ENCODE data around the gene COX6B2. TPM values are rescaled to one million over a fixed set of nuclear protein-coding genes. Genes with fewer than 3 reads are reported as not detected.
A peak's percentile ranks its signal among the peaks of the same experiment; 100 is the strongest.

The COX6B2 gene
- polyA plus RNA-seq, 1 of the 3 experiments (the other 2 are of a cell fraction) = 0.74 TPM

DNA sequence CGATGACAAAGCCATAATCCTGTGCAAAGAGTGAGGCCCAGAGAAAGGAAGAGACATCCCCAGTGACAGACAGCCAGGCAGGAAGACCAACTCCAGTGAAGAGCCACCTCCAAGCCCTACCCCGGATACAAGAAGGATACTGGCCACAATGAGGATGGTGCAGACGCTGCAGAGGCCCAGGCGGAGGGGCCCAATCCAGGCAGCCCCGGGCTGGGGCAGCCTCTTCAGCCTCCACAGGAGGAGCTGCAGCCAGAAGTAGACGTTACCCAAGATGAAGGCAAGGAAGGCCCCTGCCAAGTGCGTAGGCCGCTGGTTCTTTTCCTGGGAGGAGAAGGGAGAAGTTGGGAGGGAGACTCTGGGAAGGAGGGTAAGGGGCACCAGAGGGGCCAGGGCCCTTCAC lies 37.9 kb downstream of the COX6B2 start:
- Histone ChIP-seq H3K4me2 (no peak overlapping the region), H3K9me3 (no peaks in the 10 kb centered on the region), H4K20me1 (ENCODE audit: insufficient read depth) (no peaks in the 10 kb centered on the region), H3K36me3 (replicated peaks in 1 of 2; ENCODE audit: control insufficient read depth in 1 of 2, insufficient read depth in 2 of 2, low read length in 1 of 2) (no peaks in the 10 kb centered on the region), H3F3A (replicated peaks; ENCODE audit: insufficient read depth) (no peaks in the 10 kb centered on the region), H3K27me3 (ENCODE audit: insufficient read depth) (no peaks in the 10 kb centered on the region), H3K4me3 (ENCODE audit: low read depth in 2 of 2, low read length in 1 of 2) (no peak overlapping the region), H3K9ac (no peak overlapping the region), H3K79me2 (ENCODE audit: insufficient read depth) (no peaks in the 10 kb centered on the region), H2AFZ (ENCODE audit: low read depth) (no peak overlapping the region), H3K27ac (ENCODE audit: low read depth in 2 of 2, low read length in 1 of 2) (no peak overlapping the region), H3K9me2 (no peaks in the 10 kb centered on the region), H3K4me1 (ENCODE audit: control insufficient read depth in 1 of 2, insufficient read depth in 2 of 2, low read depth in 1 of 2, low read length in 1 of 2) (no peaks in the 10 kb centered on the region)
- TF ChIP-seq SIN3A (IDR thresholded peaks at IDR 0.05; ENCODE audit: borderline replicate concordance, low read depth, low read length) = no peak
- TF ChIP-seq FOXM1 (IDR thresholded peaks at IDR 0.05; ENCODE audit: low read depth) = no peak
- TF ChIP-seq, protein P1, sequence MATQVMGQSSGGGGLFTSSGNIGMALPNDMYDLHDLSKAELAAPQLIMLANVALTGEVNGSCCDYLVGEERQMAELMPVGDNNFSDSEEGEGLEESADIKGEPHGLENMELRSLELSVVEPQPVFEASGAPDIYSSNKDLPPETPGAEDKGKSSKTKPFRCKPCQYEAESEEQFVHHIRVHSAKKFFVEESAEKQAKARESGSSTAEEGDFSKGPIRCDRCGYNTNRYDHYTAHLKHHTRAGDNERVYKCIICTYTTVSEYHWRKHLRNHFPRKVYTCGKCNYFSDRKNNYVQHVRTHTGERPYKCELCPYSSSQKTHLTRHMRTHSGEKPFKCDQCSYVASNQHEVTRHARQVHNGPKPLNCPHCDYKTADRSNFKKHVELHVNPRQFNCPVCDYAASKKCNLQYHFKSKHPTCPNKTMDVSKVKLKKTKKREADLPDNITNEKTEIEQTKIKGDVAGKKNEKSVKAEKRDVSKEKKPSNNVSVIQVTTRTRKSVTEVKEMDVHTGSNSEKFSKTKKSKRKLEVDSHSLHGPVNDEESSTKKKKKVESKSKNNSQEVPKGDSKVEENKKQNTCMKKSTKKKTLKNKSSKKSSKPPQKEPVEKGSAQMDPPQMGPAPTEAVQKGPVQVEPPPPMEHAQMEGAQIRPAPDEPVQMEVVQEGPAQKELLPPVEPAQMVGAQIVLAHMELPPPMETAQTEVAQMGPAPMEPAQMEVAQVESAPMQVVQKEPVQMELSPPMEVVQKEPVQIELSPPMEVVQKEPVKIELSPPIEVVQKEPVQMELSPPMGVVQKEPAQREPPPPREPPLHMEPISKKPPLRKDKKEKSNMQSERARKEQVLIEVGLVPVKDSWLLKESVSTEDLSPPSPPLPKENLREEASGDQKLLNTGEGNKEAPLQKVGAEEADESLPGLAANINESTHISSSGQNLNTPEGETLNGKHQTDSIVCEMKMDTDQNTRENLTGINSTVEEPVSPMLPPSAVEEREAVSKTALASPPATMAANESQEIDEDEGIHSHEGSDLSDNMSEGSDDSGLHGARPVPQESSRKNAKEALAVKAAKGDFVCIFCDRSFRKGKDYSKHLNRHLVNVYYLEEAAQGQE (IDR thresholded peaks at IDR 0.05; ENCODE audit: low read depth, low read length) = no peak
- TF ChIP-seq JUND (IDR thresholded peaks at IDR 0.05) = no peak
- TF ChIP-seq, protein P2, sequence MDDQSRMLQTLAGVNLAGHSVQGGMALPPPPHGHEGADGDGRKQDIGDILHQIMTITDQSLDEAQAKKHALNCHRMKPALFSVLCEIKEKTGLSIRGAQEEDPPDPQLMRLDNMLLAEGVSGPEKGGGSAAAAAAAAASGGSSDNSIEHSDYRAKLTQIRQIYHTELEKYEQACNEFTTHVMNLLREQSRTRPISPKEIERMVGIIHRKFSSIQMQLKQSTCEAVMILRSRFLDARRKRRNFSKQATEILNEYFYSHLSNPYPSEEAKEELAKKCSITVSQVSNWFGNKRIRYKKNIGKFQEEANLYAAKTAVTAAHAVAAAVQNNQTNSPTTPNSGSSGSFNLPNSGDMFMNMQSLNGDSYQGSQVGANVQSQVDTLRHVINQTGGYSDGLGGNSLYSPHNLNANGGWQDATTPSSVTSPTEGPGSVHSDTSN (IDR thresholded peaks at IDR 0.05) = no peak
- no peak for TF ChIP-seq GATA2 (CRISPR knock-in tag; IDR thresholded peaks at IDR 0.05)
- TF ChIP-seq MEF2A (IDR thresholded peaks at IDR 0.05; ENCODE audit: borderline replicate concordance, low read depth) = no peak
- TF ChIP-seq RCOR1 (IDR thresholded peaks at IDR 0.05; ENCODE audit: low read length) = no peak
- TF ChIP-seq, protein P3, sequence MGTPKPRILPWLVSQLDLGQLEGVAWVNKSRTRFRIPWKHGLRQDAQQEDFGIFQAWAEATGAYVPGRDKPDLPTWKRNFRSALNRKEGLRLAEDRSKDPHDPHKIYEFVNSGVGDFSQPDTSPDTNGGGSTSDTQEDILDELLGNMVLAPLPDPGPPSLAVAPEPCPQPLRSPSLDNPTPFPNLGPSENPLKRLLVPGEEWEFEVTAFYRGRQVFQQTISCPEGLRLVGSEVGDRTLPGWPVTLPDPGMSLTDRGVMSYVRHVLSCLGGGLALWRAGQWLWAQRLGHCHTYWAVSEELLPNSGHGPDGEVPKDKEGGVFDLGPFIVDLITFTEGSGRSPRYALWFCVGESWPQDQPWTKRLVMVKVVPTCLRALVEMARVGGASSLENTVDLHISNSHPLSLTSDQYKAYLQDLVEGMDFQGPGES (IDR thresholded peaks at IDR 0.05; ENCODE audit: low read depth, low read length) = no peak
- ChIA-PET CTCF (interaction anchor here (1.0 to 7.7 kb wide), 3 partner anchors 14 to 102 kb away, joined by 3 to 46 read pairs (median 9); no protein-coding TSS in a partner anchor), POLR2A (no interaction called here)
- DNase-seq = peak; percentile 14
- 83% methylated on average over 7 of the region's 8 CpGs for WGBS (ENCODE audit: low lambda C conversion rate)

DNA sequence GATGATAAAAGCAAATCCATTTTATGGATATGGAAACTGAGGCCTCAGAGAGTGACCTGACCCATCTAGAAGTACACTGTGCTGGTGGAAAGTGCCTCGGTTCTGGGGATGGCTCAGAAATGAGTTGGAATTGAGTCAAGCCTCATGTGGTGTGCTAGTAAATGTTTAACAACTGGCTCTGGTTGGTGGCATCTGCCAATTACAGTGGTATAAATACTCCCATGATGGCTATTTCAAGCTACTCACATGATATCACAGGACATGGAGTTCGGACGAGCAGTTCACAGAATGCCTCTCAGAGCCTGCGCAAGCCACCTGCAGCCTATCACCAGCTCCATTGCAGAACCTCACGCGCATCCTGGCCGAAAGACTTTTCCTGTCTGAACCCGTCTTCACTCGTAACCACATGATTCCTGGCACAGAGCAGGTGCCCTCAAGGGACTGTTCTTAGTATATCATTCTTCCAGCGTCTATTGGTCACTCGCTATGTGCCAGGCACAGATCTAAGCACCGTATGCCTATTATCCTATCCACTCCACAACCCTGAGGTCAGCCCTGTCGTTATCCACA lies 38.5 kb downstream of the COX6B2 start:
- ChIA-PET CTCF (interaction anchor here (1.0 to 7.7 kb wide), 3 partner anchors 14 to 102 kb away, joined by 3 to 46 read pairs (median 9); no protein-coding TSS in a partner anchor), POLR2A (no interaction called here)
- Histone ChIP-seq H3K36me3 (replicated peaks in 1 of 2; ENCODE audit: control insufficient read depth in 1 of 2, insufficient read depth in 2 of 2, low read length in 1 of 2) (no peaks in the 10 kb centered on the region), H2AFZ (ENCODE audit: low read depth) (no peak overlapping the region), H4K20me1 (ENCODE audit: insufficient read depth) (no peaks in the 10 kb centered on the region), H3K9me3 (no peaks in the 10 kb centered on the region), H3K4me1 (ENCODE audit: control insufficient read depth in 1 of 2, insufficient read depth in 2 of 2, low read depth in 1 of 2, low read length in 1 of 2) (no peaks in the 10 kb centered on the region), H3K9me2 (no peaks in the 10 kb centered on the region), H3K27ac (ENCODE audit: low read depth in 2 of 2, low read length in 1 of 2) (no peak overlapping the region), H3K27me3 (ENCODE audit: insufficient read depth) (no peaks in the 10 kb centered on the region), H3F3A (replicated peaks; ENCODE audit: insufficient read depth) (no peaks in the 10 kb centered on the region), H3K9ac (no peak overlapping the region), H3K79me2 (ENCODE audit: insufficient read depth) (no peaks in the 10 kb centered on the region), H3K4me3 (ENCODE audit: low read depth in 2 of 2, low read length in 1 of 2) (no peak overlapping the region), H3K4me2 (no peak overlapping the region)
- no peak for DNase-seq
- 78% methylated on average over 13 of the region's 13 CpGs for WGBS (ENCODE audit: low lambda C conversion rate)
- no peak for TF ChIP-seq RCOR1 (IDR thresholded peaks at IDR 0.05; ENCODE audit: low read length)
- TF ChIP-seq RFX5 (IDR thresholded peaks at IDR 0.05; ENCODE audit: low read length) = no peak
- TF ChIP-seq NFIC (IDR thresholded peaks at IDR 0.05; ENCODE audit: borderline replicate concordance) = no peak
- no peak for TF ChIP-seq RXRA (IDR thresholded peaks at IDR 0.05; ENCODE audit: borderline replicate concordance, low read depth)
- TF ChIP-seq RAD21 (IDR thresholded peaks at IDR 0.05; ENCODE audit: low read length) = no peak
- TF ChIP-seq FOXJ3 (CRISPR knock-in tag; IDR thresholded peaks at IDR 0.05) = no peak
- no peak for TF ChIP-seq TEAD4 (IDR thresholded peaks at IDR 0.05; ENCODE audit: borderline replicate concordance, insufficient read depth)
- TF ChIP-seq, protein P1 (IDR thresholded peaks at IDR 0.05; ENCODE audit: low read depth, low read length) = no peak
- no peak for TF ChIP-seq CHD2 (IDR thresholded peaks at IDR 0.05; ENCODE audit: low read length, partially characterized antibody)
- TF ChIP-seq FOSL2 (IDR thresholded peaks at IDR 0.05; ENCODE audit: borderline replicate concordance, low read depth) = no peak
